K562 (cell line): ENCODE data around the gene HIVEP3.

Source experiments
- CTCF ChIP-seq, 3 experiments: IDR thresholded peaks in 2 of 3; conservative IDR thresholded peaks in 1 of 3; 2 replicates each; pipeline ENCODE4 v1.5.1; 2011 to 2012; ENCODE audit warnings: low read length in 3 of 3, mild to moderate bottlenecking in 3 of 3, control low read depth in 2 of 3, improper control_type of control experiment in 1 of 3, inconsistent platforms in 1 of 3, low read depth in 1 of 3, mixed read lengths in 1 of 3, moderate library complexity in 1 of 3; ENCODE audit not compliant: insufficient read depth in 2 of 3
- TCF3 ChIP-seq: sonication (generic); formaldehyde crosslinking; IDR thresholded peaks from 2 replicates; pipeline ENCODE4 v1.4.0; 2020; ENCODE audit warnings: mild to moderate bottlenecking, missing genetic modification reagents

- TF ChIP-seq CTCF (IDR thresholded peaks at IDR 0.05 in 2 of 3, conservative IDR thresholded peaks at IDR 0.05 in 1 of 3; ENCODE audit: insufficient read depth in 2 of 3, low read depth in 1 of 3, low read length in 3 of 3): no peak
- TF ChIP-seq TCF3 (CRISPR knock-in tag): no peak
These were observed 187.9 kb downstream of the HIVEP3 start for GRCh38 chr1:41730806-41731205.
